Astrocyte of the cerebellum (primary cell): Measurements from ENCODE around the gene BRAT1.
"Not testable (repeated sequence)": the region's sequence is repeated elsewhere in the genome, so short reads cannot be mapped to it uniquely, and the experiment has no call there.

Experiments used
- DNase-seq: peaks from one replicate; pipeline ENCODE4 v3.0.0-alpha.2; 2011; ENCODE audit warnings: low read depth
- H3K4me3 ChIP-seq: 2 replicates; pipeline ENCODE4 v1.5.1; 2011; ENCODE audit warnings: mild to moderate bottlenecking, low read depth, low read length, moderate library complexity
- CTCF ChIP-seq: IDR thresholded peaks from 2 replicates; pipeline ENCODE4 v1.5.1; 2012; ENCODE audit warnings: low read length, low read depth, moderate library complexity, mild to moderate bottlenecking; ENCODE audit errors: missing control alignments
- in situ Hi-C: cut with HindIII; loops from 2 replicates; pipeline ENCODE4 v1.10.0; 2017; ENCODE audit warnings: low sequenced_read_pairs

Gene BRAT1

GRCh38 chr7:2592375-2592865 lies 37.1 kb upstream of the BRAT1 start:
- in situ Hi-C loops: no loop called here
- no peak overlapping the region for H3K4me3 ChIP-seq
- no peak for TF ChIP-seq CTCF
- no peak for DNase-seq

- in situ Hi-C loops: not testable (repeated sequence)
These were observed 34.6 kb upstream of the BRAT1 start for GRCh38 chr7:2589941-2590340.

DNA sequence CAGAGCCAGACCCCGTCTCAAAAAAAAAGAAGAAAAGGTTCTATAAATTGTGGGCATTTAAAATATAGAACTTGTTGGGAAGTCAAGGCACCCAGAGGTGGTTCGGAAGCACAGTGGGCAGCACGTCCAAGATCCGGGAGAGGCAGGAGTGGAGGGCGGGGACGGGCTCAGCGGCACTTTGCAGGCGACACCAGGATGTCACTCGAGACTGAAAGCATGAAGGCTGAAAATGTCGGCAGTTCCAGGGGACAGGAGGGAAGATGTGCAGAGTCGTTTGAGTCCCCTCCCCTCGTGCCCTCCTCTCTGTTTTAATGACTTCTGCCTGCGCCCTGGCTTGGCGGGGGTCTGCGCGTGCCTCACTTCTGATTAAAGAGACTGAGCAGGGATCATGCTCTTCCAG lies 34.0 kb upstream of the BRAT1 start:
- no peak for TF ChIP-seq CTCF
- DNase-seq: no peak
- no peak overlapping the region for H3K4me3 ChIP-seq
- in situ Hi-C loops: no loop called here

More at GRCh38 chr7:2589941-2590340, 34.6 kb upstream of the BRAT1 start:
- DNase-seq, H3K4me3 ChIP-seq: not testable (repeated sequence)

DNA sequence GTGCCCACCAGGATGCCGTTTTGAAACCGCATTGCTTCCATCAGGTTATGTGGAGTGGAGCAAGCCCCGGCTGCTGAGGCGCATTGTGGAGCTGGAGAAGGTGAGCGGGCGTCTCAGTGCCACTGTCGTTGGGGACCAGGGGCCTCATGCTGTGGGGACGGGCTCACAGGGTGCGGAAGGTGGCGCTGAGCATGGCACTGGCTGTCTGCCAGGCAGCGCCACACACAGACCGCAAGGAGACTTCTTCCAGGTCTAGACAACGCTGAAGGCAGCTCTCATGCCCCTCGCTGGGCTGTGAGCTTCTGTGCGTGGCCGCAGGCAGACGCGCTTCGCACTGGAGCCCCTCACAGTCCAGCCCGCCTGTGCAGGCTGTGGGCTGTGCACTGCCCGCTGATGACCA lies 32.5 kb upstream of the BRAT1 start:
- TF ChIP-seq CTCF: no peak
- in situ Hi-C loops: no loop called here
- no peak overlapping the region for H3K4me3 ChIP-seq
- no peak for DNase-seq

- TF ChIP-seq CTCF: no peak
- in situ Hi-C loops: no loop called here
- no peak for DNase-seq
These were observed 31.8 kb upstream of the BRAT1 start for GRCh38 chr7:2587134-2587533.

DNA sequence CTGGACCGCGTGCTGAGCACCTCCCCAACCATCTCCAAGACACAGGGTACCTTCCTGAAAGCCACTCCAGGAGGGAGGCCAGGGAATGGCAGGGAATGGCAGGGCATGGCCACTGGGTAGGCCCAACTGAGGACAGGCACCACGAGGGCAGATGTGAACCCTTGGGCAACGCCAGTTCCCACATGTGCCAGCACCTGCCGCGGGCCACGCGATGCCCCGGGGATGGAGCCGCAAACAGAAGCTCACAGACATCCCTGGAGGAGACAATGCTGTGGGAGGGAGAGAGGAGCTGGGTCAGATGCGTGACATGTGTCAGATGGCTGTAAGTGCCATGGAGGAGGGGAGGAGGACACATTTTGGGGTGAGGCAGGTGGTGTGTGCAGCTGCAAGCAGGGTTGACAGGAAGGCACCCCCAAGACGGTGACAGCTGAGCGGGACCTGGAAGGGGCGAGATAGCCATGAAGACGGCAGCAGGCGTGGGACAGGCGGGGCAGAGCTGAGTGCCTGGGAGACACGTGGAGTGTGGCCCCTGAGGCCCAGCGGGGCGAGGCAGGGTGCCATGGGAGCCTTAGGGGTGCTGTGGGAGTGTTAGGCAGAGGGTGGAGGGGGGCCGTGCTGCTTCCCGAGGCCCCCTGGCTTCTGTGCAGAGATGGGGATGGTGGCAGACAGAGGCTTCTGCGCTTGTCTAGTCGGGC lies 31.1 kb upstream of the BRAT1 start:
- no peak overlapping the region for H3K4me3 ChIP-seq
- in situ Hi-C loops: no loop called here
- DNase-seq: no peak
- no peak for TF ChIP-seq CTCF

More at GRCh38 chr7:2587134-2587533, 31.8 kb upstream of the BRAT1 start:
- H3K4me3 ChIP-seq: no peak overlapping the region

- DNase-seq: no peak
- no peak overlapping the region for H3K4me3 ChIP-seq
- in situ Hi-C loops: no loop called here
- no peak for TF ChIP-seq CTCF
These were observed 30.1 kb upstream of the BRAT1 start for GRCh38 chr7:2585446-2585845.
